Esophagus muscularis mucosa (tissue), 3 donors: ENCODE data around the gene PHKA1.

Experiments used
- POLR2A ChIP-seq: fragments of 450-650 bp; IDR thresholded peaks from one replicate; pipeline ENCODE4 v1.6.1; 2017; ENCODE audit warnings: antibody characterized with exemption, moderate library complexity, mild to moderate bottlenecking, low read depth
- POLR2AphosphoS5 ChIP-seq, 2 donors: sonication (generic); formaldehyde crosslinking; IDR thresholded peaks; one replicate each; pipeline ENCODE4 v1.6.1; 2017; ENCODE audit warnings: antibody characterized with exemption in 2 of 2
- TF ChIP-seq, protein P1 (sequence below), 3 experiments: fragments of 200-600 bp in 2 of 3; fragments of 450-650 bp in 1 of 3; sonication (generic) in 2 of 3; IDR thresholded peaks; one replicate each; pipeline ENCODE4 v1.5.1; 2017 to 2019; ENCODE audit warnings: antibody characterized with exemption in 3 of 3, mild to moderate bottlenecking in 2 of 3, moderate library complexity in 1 of 3

DNA sequence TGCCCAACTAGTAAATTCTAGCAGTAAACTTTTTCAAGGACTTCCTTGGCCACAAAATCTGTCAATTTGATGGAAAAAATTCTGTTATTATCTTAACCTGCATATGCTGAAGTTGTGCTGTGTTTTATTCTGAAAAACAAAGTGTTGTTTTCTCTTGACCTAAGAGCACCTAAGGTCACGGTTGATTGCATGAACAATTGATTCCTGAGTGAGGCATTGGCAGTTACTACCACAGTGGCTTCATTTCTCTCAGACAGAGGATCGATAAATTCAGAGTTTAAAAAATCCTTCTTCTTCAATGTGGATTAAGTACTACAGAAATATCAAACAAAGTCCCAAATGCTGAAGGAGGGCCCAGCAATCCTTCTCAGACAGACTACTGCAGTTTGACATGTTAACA is 147.7 kb downstream of the PHKA1 start:
- TF ChIP-seq, protein P1, sequence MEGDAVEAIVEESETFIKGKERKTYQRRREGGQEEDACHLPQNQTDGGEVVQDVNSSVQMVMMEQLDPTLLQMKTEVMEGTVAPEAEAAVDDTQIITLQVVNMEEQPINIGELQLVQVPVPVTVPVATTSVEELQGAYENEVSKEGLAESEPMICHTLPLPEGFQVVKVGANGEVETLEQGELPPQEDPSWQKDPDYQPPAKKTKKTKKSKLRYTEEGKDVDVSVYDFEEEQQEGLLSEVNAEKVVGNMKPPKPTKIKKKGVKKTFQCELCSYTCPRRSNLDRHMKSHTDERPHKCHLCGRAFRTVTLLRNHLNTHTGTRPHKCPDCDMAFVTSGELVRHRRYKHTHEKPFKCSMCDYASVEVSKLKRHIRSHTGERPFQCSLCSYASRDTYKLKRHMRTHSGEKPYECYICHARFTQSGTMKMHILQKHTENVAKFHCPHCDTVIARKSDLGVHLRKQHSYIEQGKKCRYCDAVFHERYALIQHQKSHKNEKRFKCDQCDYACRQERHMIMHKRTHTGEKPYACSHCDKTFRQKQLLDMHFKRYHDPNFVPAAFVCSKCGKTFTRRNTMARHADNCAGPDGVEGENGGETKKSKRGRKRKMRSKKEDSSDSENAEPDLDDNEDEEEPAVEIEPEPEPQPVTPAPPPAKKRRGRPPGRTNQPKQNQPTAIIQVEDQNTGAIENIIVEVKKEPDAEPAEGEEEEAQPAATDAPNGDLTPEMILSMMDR (IDR thresholded peaks at IDR 0.05), result no peak
- TF ChIP-seq POLR2A (no peak), POLR2AphosphoS5 (IDR thresholded peaks at IDR 0.05) (no peak)
